HEK293T (cell line): Measurements from ENCODE around the gene PRKAA2.

Source experiments
- BHLHE40 ChIP-seq: fragments of 450-650 bp; IDR thresholded peaks from 2 replicates; pipeline ENCODE4 v1.6.1; 2016; ENCODE audit warnings: mild to moderate bottlenecking, moderate library complexity, borderline replicate concordance
- FOXK2 ChIP-seq: fragments of 450-650 bp; IDR thresholded peaks from 2 replicates; pipeline ENCODE4 v1.6.1; 2016; ENCODE audit warnings: mild to moderate bottlenecking
- FOXM1 ChIP-seq: fragments of 450-650 bp; IDR thresholded peaks from 2 replicates; pipeline ENCODE4 v1.6.1; 2017; ENCODE audit warnings: mild to moderate bottlenecking, borderline replicate concordance
- PKNOX1 ChIP-seq: fragments of 450-650 bp; IDR thresholded peaks from 2 replicates; pipeline ENCODE4 v1.6.1; 2016
- SP1 ChIP-seq: fragments of 450-650 bp; IDR thresholded peaks from 2 replicates; pipeline ENCODE4 v1.6.1; 2017
- SUZ12 ChIP-seq: fragments of 450-650 bp; IDR thresholded peaks from 2 replicates; pipeline ENCODE4 v1.6.1; 2016; ENCODE audit warnings: mild to moderate bottlenecking
- ZNF384 ChIP-seq: fragments of 450-650 bp; IDR thresholded peaks from 2 replicates; pipeline ENCODE4 v1.6.1; 2016

- TF ChIP-seq PKNOX1 (no peak), FOXK2 (no peak), ZNF384 (no peak), SUZ12 (no peak), FOXM1 (no peak), SP1 (no peak), BHLHE40 (no peak)
These were observed 18.7 kb downstream of the PRKAA2 start for GRCh38 chr1:56663846-56664245.
